ENCODE data around the gene TNXB.

DNA sequence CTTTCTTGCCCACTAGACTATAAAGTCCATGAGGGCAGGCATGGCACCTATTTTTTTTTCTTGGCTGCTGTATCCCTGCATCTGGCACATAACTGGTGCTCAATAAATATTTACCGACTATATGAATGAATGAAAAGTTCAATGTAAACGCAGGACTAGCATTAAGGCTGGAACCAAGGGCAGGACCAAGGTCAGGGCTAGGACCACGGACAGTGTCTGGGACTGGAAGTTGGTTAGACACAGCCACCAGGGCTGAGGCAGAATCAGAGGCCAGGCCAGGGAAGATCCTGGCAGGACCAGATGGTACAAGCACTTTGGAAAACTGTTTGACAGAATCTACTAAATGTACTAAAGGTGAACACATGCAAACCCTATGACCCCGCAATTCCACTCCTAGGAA, 3.7 kb downstream of the TNXB start:
- TF ChIP-seq, protein P1, sequence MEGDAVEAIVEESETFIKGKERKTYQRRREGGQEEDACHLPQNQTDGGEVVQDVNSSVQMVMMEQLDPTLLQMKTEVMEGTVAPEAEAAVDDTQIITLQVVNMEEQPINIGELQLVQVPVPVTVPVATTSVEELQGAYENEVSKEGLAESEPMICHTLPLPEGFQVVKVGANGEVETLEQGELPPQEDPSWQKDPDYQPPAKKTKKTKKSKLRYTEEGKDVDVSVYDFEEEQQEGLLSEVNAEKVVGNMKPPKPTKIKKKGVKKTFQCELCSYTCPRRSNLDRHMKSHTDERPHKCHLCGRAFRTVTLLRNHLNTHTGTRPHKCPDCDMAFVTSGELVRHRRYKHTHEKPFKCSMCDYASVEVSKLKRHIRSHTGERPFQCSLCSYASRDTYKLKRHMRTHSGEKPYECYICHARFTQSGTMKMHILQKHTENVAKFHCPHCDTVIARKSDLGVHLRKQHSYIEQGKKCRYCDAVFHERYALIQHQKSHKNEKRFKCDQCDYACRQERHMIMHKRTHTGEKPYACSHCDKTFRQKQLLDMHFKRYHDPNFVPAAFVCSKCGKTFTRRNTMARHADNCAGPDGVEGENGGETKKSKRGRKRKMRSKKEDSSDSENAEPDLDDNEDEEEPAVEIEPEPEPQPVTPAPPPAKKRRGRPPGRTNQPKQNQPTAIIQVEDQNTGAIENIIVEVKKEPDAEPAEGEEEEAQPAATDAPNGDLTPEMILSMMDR (IDR thresholded peaks at IDR 0.05): no peak
- no peak for TF ChIP-seq POLR2A (IDR thresholded peaks at IDR 0.05)
